ENCODE data around the gene MAPKAP1. TPM values are rescaled to one million over a fixed set of nuclear protein-coding genes. Genes with fewer than 3 reads are reported as not detected.
A peak's percentile ranks its signal among the peaks of the same experiment; 100 is the strongest.

The MAPKAP1 gene
- total and polyA plus RNA-seq, 3 experiments from 2014 or later: 64.7 to 119 (median 111) TPM

- no peaks in the 10 kb centered on the region for H3K9me3 Mint-ChIP-seq
- peaks cover 0 to 20% (median 7%) of the 10 kb centered on the region in 3 donors for H3K36me3 Mint-ChIP-seq
- no peak overlapping the region for H3K4me3 ChIP-seq (ENCODE audit: low read length)
- H3K4me1 Mint-ChIP-seq: peaks cover 27 to 49% (median 38%) of the 10 kb centered on the region in 3 donors
- H3K27me3 ChIP-seq (ENCODE audit: insufficient read depth, low read length, poor library complexity, severe bottlenecking): no peaks in the 10 kb centered on the region
- no peaks in the 10 kb centered on the region for H3K36me3 ChIP-seq (ENCODE audit: insufficient read depth, low read length)
- H3K27ac ChIP-seq (ENCODE audit: low read depth, low read length): no peak overlapping the region
- DNase-seq: no peak
- peaks cover 6% of the 10 kb centered on the region for H3K4me1 ChIP-seq (ENCODE audit: insufficient read depth, low read length)
- no peaks in the 10 kb centered on the region for H3K9me3 ChIP-seq (ENCODE audit: low read length)
- POLR2A ChIA-PET: no interaction called here
- CTCF ChIA-PET: interaction anchor here (1.7 kb wide), 1 partner anchor 30 kb away, joined by 4 read pairs; no protein-coding TSS in a partner anchor
- no peak overlapping the region for H3K4me3 Mint-ChIP-seq
- no peaks in the 10 kb centered on the region for H3K27me3 Mint-ChIP-seq
- peak overlapping the region in 1 of 8 donors; percentile 10 for H3K27ac Mint-ChIP-seq
These were observed 117.7 kb downstream of the MAPKAP1 start for GRCh38 chr9:125589287-125589686.

GRCh38 chr9:125587819-125588460 lies 119.1 kb downstream of the MAPKAP1 start:
- H3K27me3 Mint-ChIP-seq: no peaks in the 10 kb centered on the region
- ChIA-PET POLR2A (no interaction called here), CTCF (no interaction called here)

GRCh38 chr9:125586172-125586511 lies 120.9 kb downstream of the MAPKAP1 start:
- H3K9me3 ChIP-seq (ENCODE audit: low read length): no peaks in the 10 kb centered on the region
- Mint-ChIP-seq H3K27me3 (no peaks in the 10 kb centered on the region), H3K9me3 (no peaks in the 10 kb centered on the region), H3K4me1 (peaks cover 20 to 34% (median 28%) of the 10 kb centered on the region in 3 donors), H3K27ac (peak overlapping the region in 1 of 8 donors; percentile 61), H3K4me3 (no peak overlapping the region), H3K36me3 (peaks cover 11 to 43% (median 12%) of the 10 kb centered on the region in 3 donors)
- no peak overlapping the region for H3K4me3 ChIP-seq (ENCODE audit: low read length)
- H3K4me1 ChIP-seq (ENCODE audit: insufficient read depth, low read length): no peaks in the 10 kb centered on the region
- ChIA-PET POLR2A (no interaction called here), CTCF (no interaction called here)
- DNase-seq: no peak
- no peak overlapping the region for H3K27ac ChIP-seq (ENCODE audit: low read depth, low read length)
- H3K27me3 ChIP-seq (ENCODE audit: insufficient read depth, low read length, poor library complexity, severe bottlenecking): no peaks in the 10 kb centered on the region
- H3K36me3 ChIP-seq (ENCODE audit: insufficient read depth, low read length): peaks cover 4% of the 10 kb centered on the region

More at GRCh38 chr9:125587819-125588460, 119.1 kb downstream of the MAPKAP1 start:
- Mint-ChIP-seq H3K4me1 (peaks cover 22 to 41% (median 30%) of the 10 kb centered on the region in 3 donors), H3K36me3 (peaks cover 5 to 30% (median 10%) of the 10 kb centered on the region in 3 donors), H3K9me3 (no peaks in the 10 kb centered on the region), H3K27ac (no peak overlapping the region), H3K4me3 (no peak overlapping the region)
- Histone ChIP-seq H3K36me3 (ENCODE audit: insufficient read depth, low read length) (peaks cover 4% of the 10 kb centered on the region), H3K4me1 (ENCODE audit: insufficient read depth, low read length) (no peaks in the 10 kb centered on the region), H3K4me3 (ENCODE audit: low read length) (no peak overlapping the region), H3K27ac (ENCODE audit: low read depth, low read length) (no peak overlapping the region), H3K27me3 (ENCODE audit: insufficient read depth, low read length, poor library complexity, severe bottlenecking) (no peaks in the 10 kb centered on the region), H3K9me3 (ENCODE audit: low read length) (no peaks in the 10 kb centered on the region)
- no peak for DNase-seq

GRCh38 chr9:125585503-125586171 lies 121.4 kb downstream of the MAPKAP1 start:
- Histone ChIP-seq H3K9me3 (ENCODE audit: low read length) (no peaks in the 10 kb centered on the region), H3K27ac (ENCODE audit: low read depth, low read length) (no peak overlapping the region), H3K27me3 (ENCODE audit: insufficient read depth, low read length, poor library complexity, severe bottlenecking) (no peaks in the 10 kb centered on the region), H3K4me3 (ENCODE audit: low read length) (no peak overlapping the region), H3K36me3 (ENCODE audit: insufficient read depth, low read length) (peaks cover 4% of the 10 kb centered on the region), H3K4me1 (ENCODE audit: insufficient read depth, low read length) (no peaks in the 10 kb centered on the region)
- peaks cover 16 to 48% (median 16%) of the 10 kb centered on the region in 3 donors for H3K36me3 Mint-ChIP-seq
- DNase-seq: no peak
- H3K27me3 Mint-ChIP-seq: no peaks in the 10 kb centered on the region
- H3K4me3 Mint-ChIP-seq: no peak overlapping the region
- CTCF ChIA-PET: no interaction called here
- H3K4me1 Mint-ChIP-seq: peaks cover 19 to 33% (median 26%) of the 10 kb centered on the region in 3 donors
- H3K9me3 Mint-ChIP-seq: no peaks in the 10 kb centered on the region
- POLR2A ChIA-PET: no interaction called here
- H3K27ac Mint-ChIP-seq: no peak overlapping the region

- Histone ChIP-seq H3K27me3 (ENCODE audit: insufficient read depth, low read length, poor library complexity, severe bottlenecking) (no peaks in the 10 kb centered on the region), H3K9me3 (ENCODE audit: low read length) (no peaks in the 10 kb centered on the region), H3K4me1 (ENCODE audit: insufficient read depth, low read length) (no peaks in the 10 kb centered on the region), H3K27ac (ENCODE audit: low read depth, low read length) (no peak overlapping the region), H3K36me3 (ENCODE audit: insufficient read depth, low read length) (peaks cover 4% of the 10 kb centered on the region), H3K4me3 (ENCODE audit: low read length) (no peak overlapping the region)
- ChIA-PET POLR2A (no interaction called here), CTCF (no interaction called here)
- Mint-ChIP-seq H3K27me3 (no peaks in the 10 kb centered on the region), H3K4me1 (no peaks in the 10 kb centered on the region), H3K27ac (peak overlapping the region in 1 of 8 donors; percentile 6), H3K9me3 (peaks cover 0 to 5% (median 0%) of the 10 kb centered on the region in 5 donors), H3K4me3 (no peak overlapping the region), H3K36me3 (peaks cover 27 to 60% (median 34%) of the 10 kb centered on the region in 3 donors)
- DNase-seq: no peak
These were observed 126.2 kb downstream of the MAPKAP1 start for GRCh38 chr9:125580701-125581286.

GRCh38 chr9:125579030-125579932 lies 127.7 kb downstream of the MAPKAP1 start:
- Mint-ChIP-seq H3K36me3 (peaks cover 22 to 54% (median 40%) of the 10 kb centered on the region in 3 donors), H3K27me3 (no peaks in the 10 kb centered on the region), H3K4me1 (no peaks in the 10 kb centered on the region), H3K4me3 (no peak overlapping the region), H3K27ac (no peak overlapping the region), H3K9me3 (peaks cover 0 to 5% (median 0%) of the 10 kb centered on the region in 5 donors)
- CTCF ChIA-PET: no interaction called here
- Histone ChIP-seq H3K27ac (ENCODE audit: low read depth, low read length) (no peak overlapping the region), H3K36me3 (ENCODE audit: insufficient read depth, low read length) (peaks cover 4% of the 10 kb centered on the region), H3K4me1 (ENCODE audit: insufficient read depth, low read length) (no peaks in the 10 kb centered on the region), H3K4me3 (ENCODE audit: low read length) (no peak overlapping the region), H3K9me3 (ENCODE audit: low read length) (no peaks in the 10 kb centered on the region), H3K27me3 (ENCODE audit: insufficient read depth, low read length, poor library complexity, severe bottlenecking) (no peaks in the 10 kb centered on the region)
- POLR2A ChIA-PET: no interaction called here
- DNase-seq: no peak

- Histone ChIP-seq H3K27ac (ENCODE audit: low read depth, low read length) (no peak overlapping the region), H3K9me3 (ENCODE audit: low read length) (no peaks in the 10 kb centered on the region), H3K36me3 (ENCODE audit: insufficient read depth, low read length) (no peaks in the 10 kb centered on the region), H3K27me3 (ENCODE audit: insufficient read depth, low read length, poor library complexity, severe bottlenecking) (no peaks in the 10 kb centered on the region), H3K4me1 (ENCODE audit: insufficient read depth, low read length) (no peaks in the 10 kb centered on the region), H3K4me3 (ENCODE audit: low read length) (no peak overlapping the region)
- ChIA-PET POLR2A (no interaction called here), CTCF (interaction anchor here (0.7 kb wide), 1 partner anchor 15 kb away, joined by 3 read pairs; no protein-coding TSS in a partner anchor)
- DNase-seq: no peak
- Mint-ChIP-seq H3K9me3 (peaks cover 2 to 21% (median 8%) of the 10 kb centered on the region in 5 donors), H3K27me3 (no peaks in the 10 kb centered on the region), H3K4me1 (no peaks in the 10 kb centered on the region), H3K4me3 (no peak overlapping the region), H3K36me3 (peaks cover 10 to 36% (median 34%) of the 10 kb centered on the region in 3 donors), H3K27ac (no peak overlapping the region)
These were observed 132.7 kb downstream of the MAPKAP1 start for GRCh38 chr9:125574126-125574877.

Data from CD8-positive, alpha-beta memory T cell (primary cell).